Right lobe of liver (tissue), 4 donors: ENCODE measurements around the gene OR52N4.

Source experiments
- POLR2A ChIP-seq: fragments of 450-650 bp; IDR thresholded peaks from one replicate; pipeline ENCODE4 v1.6.1; 2017; ENCODE audit warnings: antibody characterized with exemption, mild to moderate bottlenecking
- TF ChIP-seq, protein P1 (sequence below), 4 donors: fragments of 200-600 bp in 3 of 4; fragments of 450-650 bp in 1 of 4; IDR thresholded peaks; one replicate each; pipeline versions ENCODE4 v1.5.1 to v1.8.0; 2016 to 2022; ENCODE audit warnings: antibody characterized with exemption in 4 of 4, mild to moderate bottlenecking in 2 of 4
- donor health status: DM: no; HTN: no; CAD: no.
- donor health status: DM: no; HTN: no; CAD: no.
- donor health status: DM: no; HTN: yes; CAD: no.

DNA sequence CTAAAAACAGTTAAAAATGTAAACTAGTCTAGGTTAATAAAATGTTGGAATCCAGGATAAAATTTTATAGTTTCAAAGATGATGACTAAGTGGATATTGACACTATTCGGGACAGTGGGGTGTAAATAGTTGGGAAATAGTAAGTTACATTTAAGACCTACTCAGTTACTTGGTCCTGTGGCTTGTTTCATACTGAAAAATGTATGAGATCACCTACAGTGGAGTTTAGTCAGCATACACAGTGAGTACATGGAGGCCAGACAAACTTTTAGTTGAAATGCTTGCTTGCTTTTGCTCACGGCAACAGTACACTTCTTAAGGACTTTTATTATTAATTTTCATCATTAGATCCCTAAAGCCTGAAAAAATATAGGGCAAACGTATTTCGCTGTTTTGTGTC, 48.4 kb upstream of the OR52N4 start:
- TF ChIP-seq, protein P1, sequence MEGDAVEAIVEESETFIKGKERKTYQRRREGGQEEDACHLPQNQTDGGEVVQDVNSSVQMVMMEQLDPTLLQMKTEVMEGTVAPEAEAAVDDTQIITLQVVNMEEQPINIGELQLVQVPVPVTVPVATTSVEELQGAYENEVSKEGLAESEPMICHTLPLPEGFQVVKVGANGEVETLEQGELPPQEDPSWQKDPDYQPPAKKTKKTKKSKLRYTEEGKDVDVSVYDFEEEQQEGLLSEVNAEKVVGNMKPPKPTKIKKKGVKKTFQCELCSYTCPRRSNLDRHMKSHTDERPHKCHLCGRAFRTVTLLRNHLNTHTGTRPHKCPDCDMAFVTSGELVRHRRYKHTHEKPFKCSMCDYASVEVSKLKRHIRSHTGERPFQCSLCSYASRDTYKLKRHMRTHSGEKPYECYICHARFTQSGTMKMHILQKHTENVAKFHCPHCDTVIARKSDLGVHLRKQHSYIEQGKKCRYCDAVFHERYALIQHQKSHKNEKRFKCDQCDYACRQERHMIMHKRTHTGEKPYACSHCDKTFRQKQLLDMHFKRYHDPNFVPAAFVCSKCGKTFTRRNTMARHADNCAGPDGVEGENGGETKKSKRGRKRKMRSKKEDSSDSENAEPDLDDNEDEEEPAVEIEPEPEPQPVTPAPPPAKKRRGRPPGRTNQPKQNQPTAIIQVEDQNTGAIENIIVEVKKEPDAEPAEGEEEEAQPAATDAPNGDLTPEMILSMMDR (IDR thresholded peaks at IDR 0.05), result no peak
- TF ChIP-seq POLR2A, result no peak
